GM12878 (cell line): ENCODE measurements around the gene DCLRE1C. TPM values are rescaled to one million over a fixed set of nuclear protein-coding genes. Genes with fewer than 3 reads are reported as not detected.
A peak's percentile ranks its signal among the peaks of the same experiment; 100 is the strongest.

ENCODE experiments used
- ATAC-seq: fragments of 200-7000 bp; cut with Tn5 transposase; 3 replicates; pipeline ENCODE4 v1.9.1; 2020; ENCODE audit warnings: mild to moderate bottlenecking, moderate library complexity
- BruUV-seq: library from RNA; stranded (reverse); fragments of 400-500 nt; replicated peaks from 2 replicates; lab custom pipeline; 2021; lab: Mats Ljungman, UMichigan
- CTCF ChIA-PET: fragments of 300-600 bp; sonication (Branson Sonifier 250); formaldehyde crosslinking; extraction: SDS; loops from one replicate; lab custom pipeline; 2021; ENCODE audit warnings: inconsistent platforms; lab: Yijun Ruan, JAX
- POLR2A ChIA-PET: fragments of 350-600 bp; formaldehyde crosslinking; extraction: SDS; loops from one replicate; lab custom pipeline; 2021; ENCODE audit warnings: inconsistent platforms; lab: Charles Lee
- RAD21 ChIA-PET: fragments of 300-600 bp; sonication (Branson Sonifier 250); formaldehyde crosslinking; loops from one replicate; lab custom pipeline; 2023; ENCODE audit warnings: antibody characterized with exemption; ENCODE audit not compliant: unreplicated experiment; lab: Charles Lee
- SMC1A ChIA-PET: fragments of 300-600 bp; sonication (Branson Sonifier 250); formaldehyde crosslinking; loops from one replicate; lab custom pipeline; 2023; ENCODE audit not compliant: unreplicated experiment, uncharacterized antibody; lab: Charles Lee
- DNase-seq: peaks from one replicate; pipeline ENCODE4 v3.0.0-alpha.2; 2011; ENCODE audit warnings: low read depth, low spot score
- FAIRE-seq: peaks from 3 replicates; lab custom pipeline; 2011; peaks lifted over from hg19 to GRCh38; lab: Jason Lieb, UNC
- H2AFZ ChIP-seq: 2 replicates; pipeline ENCODE4 v1.6.0; 2011; ENCODE audit warnings: low read depth, low read length, control low read depth; ENCODE audit not compliant: control insufficient read depth
- H3K27ac ChIP-seq: 2 replicates; pipeline ENCODE4 v1.5.1; 2011; ENCODE audit warnings: control low read depth; ENCODE audit not compliant: control insufficient read depth, insufficient read depth
- H3K27me3 ChIP-seq, 2 experiments: replicated peaks in 1 of 2; 2 replicates each; pipeline versions ENCODE4 v1.6.0 to v1.6.1; 2011; ENCODE audit warnings: low read length in 1 of 2; ENCODE audit not compliant: control insufficient read depth in 2 of 2, insufficient read depth in 2 of 2
- H3K36me3 ChIP-seq, 2 experiments: 2 replicates each; pipeline ENCODE4 v1.5.1; 2011; ENCODE audit warnings: low read length in 1 of 2; ENCODE audit not compliant: control insufficient read depth in 2 of 2, insufficient read depth in 2 of 2
- H3K4me1 ChIP-seq: 2 replicates; pipeline ENCODE4 v1.6.1; 2011; ENCODE audit warnings: mild to moderate bottlenecking, low read length, moderate library complexity, mixed read lengths; ENCODE audit not compliant: control insufficient read depth, insufficient read depth
- H3K4me2 ChIP-seq: 2 replicates; pipeline ENCODE4 v1.6.0; 2011; ENCODE audit warnings: control low read depth; ENCODE audit not compliant: control insufficient read depth, insufficient read depth
- H3K4me3 ChIP-seq: fragments of 200-600 bp; sonication (generic); 2 replicates; pipeline ENCODE4 v1.5.1; 2016
- H3K79me2 ChIP-seq: 2 replicates; pipeline ENCODE4 v1.6.0; 2011; ENCODE audit warnings: low read length; ENCODE audit not compliant: control insufficient read depth, insufficient read depth
- H3K9ac ChIP-seq: 2 replicates; pipeline ENCODE4 v1.8.0; 2011; ENCODE audit warnings: low read length, control low read depth, mixed read lengths; ENCODE audit not compliant: control insufficient read depth, insufficient read depth
- H3K9me3 ChIP-seq: replicated peaks from 3 replicates; pipeline ENCODE4 v1.5.1; 2011; ENCODE audit warnings: mild to moderate bottlenecking, low read length; ENCODE audit not compliant: control insufficient read depth, insufficient read depth
- H4K20me1 ChIP-seq: 2 replicates; pipeline ENCODE4 v1.6.0; 2011; ENCODE audit not compliant: control insufficient read depth, insufficient read depth
- CTCF ChIP-seq, 3 experiments: IDR thresholded peaks in 2 of 3; conservative IDR thresholded peaks in 1 of 3; 2 replicates each; pipeline ENCODE4 v1.5.1; 2011; ENCODE audit warnings: low read depth in 3 of 3, low read length in 3 of 3, mild to moderate bottlenecking in 3 of 3, control low read depth in 2 of 3, moderate library complexity in 2 of 3, inconsistent platforms in 1 of 3, mixed read lengths in 1 of 3; ENCODE audit not compliant: control insufficient read depth in 2 of 3, insufficient read depth in 1 of 3; ENCODE audit errors: extremely low read depth in 1 of 3
- FOXM1 ChIP-seq: IDR thresholded peaks from 2 replicates; pipeline ENCODE4 v1.6.1; 2012; ENCODE audit warnings: low read depth, mild to moderate bottlenecking, inconsistent platforms, low read length, moderate library complexity
- KAT2A ChIP-seq: conservative IDR thresholded peaks from 2 replicates; pipeline ENCODE4 v1.6.1; 2011; ENCODE audit warnings: low read depth, low read length; ENCODE audit not compliant: control insufficient read depth
- NFYA ChIP-seq: IDR thresholded peaks from 2 replicates; pipeline ENCODE4 v1.6.1; 2011; ENCODE audit warnings: low read depth, mild to moderate bottlenecking, low read length, improper control_type of control experiment, borderline replicate concordance
- RAD21 ChIP-seq: IDR thresholded peaks from 2 replicates; pipeline ENCODE4 v1.6.1; 2011; ENCODE audit warnings: mild to moderate bottlenecking, low read depth, low read length, moderate library complexity; ENCODE audit not compliant: insufficient read depth
- RELA ChIP-seq: fragments of 450-650 bp; IDR thresholded peaks from 2 replicates; pipeline ENCODE4 v1.8.0; 2014; ENCODE audit warnings: borderline replicate concordance; ENCODE audit not compliant: partially characterized antibody
- ZNF384 ChIP-seq: IDR thresholded peaks from 2 replicates; pipeline ENCODE4 v1.6.1; 2012; ENCODE audit warnings: low read depth, mild to moderate bottlenecking, low read length, improper control_type of control experiment, borderline replicate concordance
- ZSCAN29 ChIP-seq: fragments of 450-650 bp; IDR thresholded peaks from 2 replicates; pipeline ENCODE4 v1.6.1; 2017; ENCODE audit warnings: mild to moderate bottlenecking, moderate library complexity
- WGBS: methylation state at CpG from one replicate; pipeline ENCODE4 v1.1.6; 2016; ENCODE audit warnings: low lambda C conversion rate; ENCODE audit not compliant: insufficient replicate concordance, insufficient coverage; ENCODE audit errors: missing lambda C conversion rate; 5-methylcytosine and 5-hydroxymethylcytosine counted together
- in situ Hi-C: fragments of 300-500 bp; cut with MboI; formaldehyde crosslinking; loops from 9 replicates; pipeline ENCODE4 v1.14.3; 2018; ENCODE audit warnings: mixed read lengths
- intact Hi-C: fragments of 100-400 bp; cut with micrococcal nuclease; formaldehyde crosslinking; loops from one replicate; pipeline ENCODE4 v1.14.2; 2022; ENCODE audit not compliant: unreplicated experiment
- polyA plus RNA-seq, 11 experiments: library from polyadenylated mRNA; depleted of rRNA in 4 of 11; unstranded in 6 of 11; stranded (reverse) in 5 of 11; fragments of >200 nt; fragmentation: Nextera tagmentation in 4 of 11; fragmentation: Illumina TruSeq in 1 of 11; extraction: Ambion mirVana in 4 of 11; extraction: Trizol in 1 of 11; gene quantifications; 1 replicate in 1 of 11; 2 replicates in 10 of 11; pipeline versions ENCODE4 v1.2.1 to v1.2.3, GENCODE V29; 2011 to 2016; ENCODE audit warnings: inconsistent platforms in 2 of 11, missing spikeins in 2 of 11, low read depth in 1 of 11
- total RNA-seq, 4 experiments: library from RNA; depleted of rRNA in 3 of 4; stranded (reverse); fragments of >200 nt in 3 of 4; fragmentation: Illumina TruSeq in 1 of 4; extraction: Trizol in 1 of 4; gene quantifications; 2 replicates each; pipeline versions ENCODE4 v1.2.1 to v1.2.3, GENCODE V29; 2013 to 2021
- TF ChIP-seq, protein P1 (sequence below): fragments of 450-650 bp; IDR thresholded peaks from 2 replicates; pipeline ENCODE4 v1.6.1; 2016; ENCODE audit warnings: mild to moderate bottlenecking, moderate library complexity, borderline replicate concordance
- TF ChIP-seq, protein P2 (sequence below): IDR thresholded peaks from 2 replicates; pipeline ENCODE4 v1.6.1; 2012; ENCODE audit warnings: low read depth, low read length, improper control_type of control experiment

DCLRE1C gene
- total and polyA plus RNA-seq, 10 of the 15 experiments (the other 5 are each of a cell fraction or from before 2014, with no cell fraction given), result 15.7 to 43.4 (median 26.0) TPM

DNA sequence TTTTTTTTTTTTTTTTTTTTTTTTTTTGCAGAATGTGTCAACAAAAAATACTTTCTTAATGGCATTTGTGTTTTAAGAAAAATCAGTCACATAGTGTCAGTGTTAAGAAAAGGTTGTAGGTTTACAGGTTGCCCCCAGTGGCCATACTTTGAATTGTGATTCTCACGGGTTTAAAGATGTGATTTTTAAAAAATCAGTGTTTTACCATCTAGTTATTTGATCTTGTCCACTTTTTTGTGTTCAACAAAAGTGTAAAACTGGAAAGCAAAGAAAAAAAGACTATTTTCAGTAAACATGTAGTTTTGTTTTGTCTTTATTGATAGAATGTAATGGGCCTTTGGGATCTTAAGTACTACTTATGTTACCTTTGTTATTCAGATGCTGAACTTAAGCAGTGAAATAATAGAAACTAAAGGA is 49.6 kb downstream of the DCLRE1C start:
- Histone ChIP-seq H3K9ac (no peak overlapping the region), H3K27me3 (no peaks in the 10 kb centered on the region), H2AFZ (no peak overlapping the region), H3K4me3 (no peak overlapping the region), H3K9me3 (no peaks in the 10 kb centered on the region; the same call in 2 of the 3 replicates), H3K4me1 (no peaks in the 10 kb centered on the region), H3K79me2 (no peaks in the 10 kb centered on the region)
- no peak for FAIRE-seq
- in situ Hi-C loops, result no loop called here
- 0% methylated on average over 1 of the region's 1 CpG for WGBS
- RAD21 ChIA-PET, result no interaction called here
- SMC1A ChIA-PET, result interaction anchor here (0.6 to 2.0 kb wide), 8 partner anchors 14 to 1796 kb away, joined by 3 to 8 read pairs (median 4); no protein-coding TSS in a partner anchor
- ATAC-seq, result peak; percentile 88
- intact Hi-C loops, result no loop called here
- no peak for DNase-seq
- POLR2A ChIA-PET, result no interaction called here
- TF ChIP-seq KAT2A, result no peak
- no peak for TF ChIP-seq FOXM1
- no peak for TF ChIP-seq NFYA
- peak; percentile 31; the same call in 1 of the 2 replicates for TF ChIP-seq RAD21
- TF ChIP-seq, protein P1, sequence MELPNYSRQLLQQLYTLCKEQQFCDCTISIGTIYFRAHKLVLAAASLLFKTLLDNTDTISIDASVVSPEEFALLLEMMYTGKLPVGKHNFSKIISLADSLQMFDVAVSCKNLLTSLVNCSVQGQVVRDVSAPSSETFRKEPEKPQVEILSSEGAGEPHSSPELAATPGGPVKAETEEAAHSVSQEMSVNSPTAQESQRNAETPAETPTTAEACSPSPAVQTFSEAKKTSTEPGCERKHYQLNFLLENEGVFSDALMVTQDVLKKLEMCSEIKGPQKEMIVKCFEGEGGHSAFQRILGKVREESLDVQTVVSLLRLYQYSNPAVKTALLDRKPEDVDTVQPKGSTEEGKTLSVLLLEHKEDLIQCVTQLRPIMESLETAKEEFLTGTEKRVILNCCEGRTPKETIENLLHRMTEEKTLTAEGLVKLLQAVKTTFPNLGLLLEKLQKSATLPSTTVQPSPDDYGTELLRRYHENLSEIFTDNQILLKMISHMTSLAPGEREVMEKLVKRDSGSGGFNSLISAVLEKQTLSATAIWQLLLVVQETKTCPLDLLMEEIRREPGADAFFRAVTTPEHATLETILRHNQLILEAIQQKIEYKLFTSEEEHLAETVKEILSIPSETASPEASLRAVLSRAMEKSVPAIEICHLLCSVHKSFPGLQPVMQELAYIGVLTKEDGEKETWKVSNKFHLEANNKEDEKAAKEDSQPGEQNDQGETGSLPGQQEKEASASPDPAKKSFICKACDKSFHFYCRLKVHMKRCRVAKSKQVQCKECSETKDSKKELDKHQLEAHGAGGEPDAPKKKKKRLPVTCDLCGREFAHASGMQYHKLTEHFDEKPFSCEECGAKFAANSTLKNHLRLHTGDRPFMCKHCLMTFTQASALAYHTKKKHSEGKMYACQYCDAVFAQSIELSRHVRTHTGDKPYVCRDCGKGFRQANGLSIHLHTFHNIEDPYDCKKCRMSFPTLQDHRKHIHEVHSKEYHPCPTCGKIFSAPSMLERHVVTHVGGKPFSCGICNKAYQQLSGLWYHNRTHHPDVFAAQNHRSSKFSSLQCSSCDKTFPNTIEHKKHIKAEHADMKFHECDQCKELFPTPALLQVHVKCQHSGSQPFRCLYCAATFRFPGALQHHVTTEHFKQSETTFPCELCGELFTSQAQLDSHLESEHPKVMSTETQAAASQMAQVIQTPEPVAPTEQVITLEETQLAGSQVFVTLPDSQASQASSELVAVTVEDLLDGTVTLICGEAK, result peak; percentile 70; the same call in 1 of the 2 replicates
- TF ChIP-seq ZNF384, result peak; percentile 47; the same call in 1 of the 2 replicates
- TF ChIP-seq, protein P2, sequence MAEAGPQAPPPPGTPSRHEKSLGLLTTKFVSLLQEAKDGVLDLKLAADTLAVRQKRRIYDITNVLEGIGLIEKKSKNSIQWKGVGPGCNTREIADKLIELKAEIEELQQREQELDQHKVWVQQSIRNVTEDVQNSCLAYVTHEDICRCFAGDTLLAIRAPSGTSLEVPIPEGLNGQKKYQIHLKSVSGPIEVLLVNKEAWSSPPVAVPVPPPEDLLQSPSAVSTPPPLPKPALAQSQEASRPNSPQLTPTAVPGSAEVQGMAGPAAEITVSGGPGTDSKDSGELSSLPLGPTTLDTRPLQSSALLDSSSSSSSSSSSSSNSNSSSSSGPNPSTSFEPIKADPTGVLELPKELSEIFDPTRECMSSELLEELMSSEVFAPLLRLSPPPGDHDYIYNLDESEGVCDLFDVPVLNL, result no peak
- no peak for TF ChIP-seq RELA
- no peak for TF ChIP-seq ZSCAN29
- peak; percentile 41 to 57 (median 51) for TF ChIP-seq CTCF (IDR thresholded peaks at IDR 0.05 in 2 of 3, conservative IDR thresholded peaks at IDR 0.05 in 1 of 3; ENCODE audit: control insufficient read depth in 2 of 3, extremely low read depth in 1 of 3, insufficient read depth in 1 of 3, low read depth in 3 of 3, low read length in 3 of 3)
- TF ChIP-seq, all 136 proteins: peak for 4
- CTCF ChIA-PET, result interaction anchor here (0.9 to 5.2 kb wide), 13 partner anchors 8 to 367 kb away, joined by 3 to 31 read pairs (median 4); partner anchors contain the start of gene MEIG1
- Histone ChIP-seq H3K27ac (no peak overlapping the region), H3K4me2 (no peak overlapping the region), H3K36me3 (peaks cover 6 to 42% of the 10 kb centered on the region in 2 experiments), H4K20me1 (no peaks in the 10 kb centered on the region)
- no TSS peak for BruUV-seq
